GM13977 (cell line): ENCODE measurements around the gene GRAMD1B.
A peak's percentile ranks its signal among the peaks of the same experiment; 100 is the strongest.

Source experiments
- DNase-seq: peaks from one replicate; pipeline ENCODE4 v3.0.0; 2012; ENCODE audit warnings: low spot score
- in situ Hi-C: fragments of 300-500 bp; cut with MboI; formaldehyde crosslinking; loops from one replicate; pipeline ENCODE4 v1.12.0; 2022; ENCODE audit warnings: low sequenced_read_pairs, low pct_unique_long_range_greater_than_20kb, mixed read lengths, inconsistent platforms; ENCODE audit not compliant: unreplicated experiment
- TF ChIP-seq, protein P1 (sequence below): IDR thresholded peaks from 2 replicates; pipeline ENCODE4 v1.5.1; 2012; ENCODE audit warnings: mild to moderate bottlenecking, control low read depth; ENCODE audit not compliant: insufficient read depth; ENCODE audit errors: extremely low read depth, missing control alignments

Gene GRAMD1B

DNA sequence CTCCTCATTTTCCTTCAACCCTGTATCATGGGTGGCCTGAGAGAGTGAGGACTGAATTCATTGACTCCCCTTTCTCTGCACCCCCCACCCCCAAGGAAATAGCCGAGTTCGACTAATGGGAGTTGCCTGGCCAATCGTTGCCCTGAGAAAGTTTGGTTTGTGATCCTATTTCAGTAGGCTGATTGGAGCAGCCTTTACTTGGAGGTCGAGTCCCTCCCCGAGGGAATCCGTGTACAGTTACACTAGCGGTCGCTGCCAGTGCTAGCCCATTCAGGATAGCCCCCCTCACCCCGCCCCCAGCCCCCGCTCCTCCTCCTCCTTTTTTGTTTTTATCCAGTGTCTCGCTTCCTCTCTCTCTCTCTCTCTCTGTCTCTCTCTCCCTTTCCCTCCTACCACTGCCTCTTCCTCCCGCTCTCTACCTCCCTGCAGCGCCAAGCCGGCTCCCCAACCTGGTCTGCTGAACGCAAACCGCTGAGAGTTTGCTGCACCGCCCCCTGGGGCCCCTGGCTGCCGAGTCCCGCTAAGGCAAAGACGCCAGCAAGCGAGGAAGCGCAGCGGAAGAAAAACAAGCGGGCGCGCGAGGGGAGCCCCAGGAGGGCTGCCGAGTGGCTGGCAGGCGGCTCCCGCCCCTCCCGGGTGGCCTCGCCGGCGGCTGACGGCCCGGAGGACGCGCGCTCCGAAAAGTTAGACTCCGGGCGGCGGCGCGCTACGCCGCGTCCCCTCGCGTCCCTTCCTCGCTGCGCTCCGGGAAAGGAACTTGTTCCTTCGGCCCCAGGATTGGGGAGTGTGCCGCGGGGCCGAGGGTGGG lies at the start of gene GRAMD1B:
TSS of gene GRAMD1B (plus strand) at position 357 of the 808 bp plus-strand sequence. CDS start 524 bp downstream, outside the sequence.
- in situ Hi-C loops: no loop called here
- TF ChIP-seq, protein P1, sequence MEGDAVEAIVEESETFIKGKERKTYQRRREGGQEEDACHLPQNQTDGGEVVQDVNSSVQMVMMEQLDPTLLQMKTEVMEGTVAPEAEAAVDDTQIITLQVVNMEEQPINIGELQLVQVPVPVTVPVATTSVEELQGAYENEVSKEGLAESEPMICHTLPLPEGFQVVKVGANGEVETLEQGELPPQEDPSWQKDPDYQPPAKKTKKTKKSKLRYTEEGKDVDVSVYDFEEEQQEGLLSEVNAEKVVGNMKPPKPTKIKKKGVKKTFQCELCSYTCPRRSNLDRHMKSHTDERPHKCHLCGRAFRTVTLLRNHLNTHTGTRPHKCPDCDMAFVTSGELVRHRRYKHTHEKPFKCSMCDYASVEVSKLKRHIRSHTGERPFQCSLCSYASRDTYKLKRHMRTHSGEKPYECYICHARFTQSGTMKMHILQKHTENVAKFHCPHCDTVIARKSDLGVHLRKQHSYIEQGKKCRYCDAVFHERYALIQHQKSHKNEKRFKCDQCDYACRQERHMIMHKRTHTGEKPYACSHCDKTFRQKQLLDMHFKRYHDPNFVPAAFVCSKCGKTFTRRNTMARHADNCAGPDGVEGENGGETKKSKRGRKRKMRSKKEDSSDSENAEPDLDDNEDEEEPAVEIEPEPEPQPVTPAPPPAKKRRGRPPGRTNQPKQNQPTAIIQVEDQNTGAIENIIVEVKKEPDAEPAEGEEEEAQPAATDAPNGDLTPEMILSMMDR: peak; percentile 37
- peak; percentile 82 for DNase-seq

DNA sequence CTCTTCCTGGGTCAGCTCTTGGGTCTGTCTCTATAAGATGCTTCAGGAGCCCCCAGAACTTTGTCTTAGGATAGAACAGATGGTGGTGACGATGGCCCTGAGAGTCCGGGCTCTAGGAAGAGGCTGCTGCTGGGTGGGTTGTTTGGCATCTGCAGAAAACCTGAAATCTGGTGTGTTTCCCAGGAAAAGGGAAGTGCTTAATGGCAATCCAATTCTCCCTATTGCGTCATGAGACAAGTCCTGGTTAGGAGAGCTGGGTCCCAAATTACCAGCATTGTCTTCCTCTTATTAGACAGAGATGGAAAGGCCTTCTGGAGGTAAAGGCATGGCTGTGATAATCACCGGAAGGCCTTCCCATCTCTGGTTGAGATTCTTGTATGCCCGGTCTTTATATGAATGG lies 48.9 kb upstream of the GRAMD1B start:
- TF ChIP-seq, protein P1: no peak
- in situ Hi-C loops: no loop called here
- DNase-seq: no peak

DNA sequence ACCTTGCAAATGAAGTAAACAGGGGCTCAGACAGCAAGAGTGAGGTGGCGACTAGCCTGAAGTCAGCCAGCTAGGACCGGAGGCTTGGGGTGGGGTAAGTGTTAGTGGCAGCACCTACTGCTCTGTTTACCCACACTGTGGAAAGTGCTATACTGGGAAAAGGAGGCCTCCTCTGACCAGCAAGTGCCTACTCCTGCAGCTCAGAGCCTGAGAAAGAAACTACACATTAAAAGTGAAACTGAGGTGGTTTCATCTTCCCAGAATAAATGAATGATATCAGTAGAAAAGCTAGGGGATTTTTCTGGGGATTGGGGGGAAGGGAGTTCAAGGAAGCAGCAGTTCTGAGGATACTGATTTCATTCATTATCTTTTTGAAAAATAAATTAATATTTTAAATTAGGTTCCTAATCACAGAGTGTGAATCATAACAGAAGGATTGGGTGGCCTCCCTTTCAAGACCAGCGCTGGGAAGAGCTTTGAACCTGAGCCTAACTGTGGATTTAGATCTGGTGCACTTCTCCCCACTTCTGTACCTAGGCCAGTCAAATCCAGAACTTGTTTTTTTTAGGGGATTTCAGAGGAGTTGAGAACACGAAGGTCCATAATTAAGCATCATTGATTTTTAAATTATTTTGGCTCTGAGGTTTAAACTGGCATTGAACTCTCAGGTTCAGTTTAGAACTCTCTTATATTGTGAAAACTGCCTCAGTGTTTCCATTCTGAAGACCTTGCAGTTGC lies 48.1 kb upstream of the GRAMD1B start:
- no peak for DNase-seq
- in situ Hi-C loops: no loop called here
- TF ChIP-seq, protein P1: no peak

DNA sequence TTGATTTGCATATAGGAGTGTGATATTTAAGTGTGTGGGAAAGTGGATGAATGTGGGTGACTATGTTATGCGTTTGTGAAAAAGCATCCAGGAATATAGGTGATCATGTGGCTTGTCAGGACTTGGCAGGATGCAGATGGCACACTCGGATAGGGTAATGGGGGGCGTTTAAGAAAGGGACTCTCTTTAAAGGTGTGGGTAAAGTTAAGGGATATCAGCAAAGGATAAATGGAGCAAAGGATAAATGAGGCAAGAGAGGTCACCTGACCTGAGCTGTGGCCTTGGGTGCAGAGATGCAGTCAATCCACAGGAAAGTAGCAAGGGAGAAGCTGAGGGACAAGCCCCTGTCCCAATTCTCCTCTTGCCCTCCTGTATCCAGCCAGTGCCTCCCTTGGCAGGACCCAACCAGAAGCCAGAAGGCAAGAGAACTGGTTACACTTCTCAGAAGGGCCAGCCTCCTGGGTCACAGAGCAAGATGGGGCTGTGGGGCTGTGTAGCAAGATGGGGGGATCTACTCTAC lies 47.5 kb upstream of the GRAMD1B start:
- DNase-seq: no peak
- TF ChIP-seq, protein P1: no peak
- in situ Hi-C loops: no loop called here

DNA sequence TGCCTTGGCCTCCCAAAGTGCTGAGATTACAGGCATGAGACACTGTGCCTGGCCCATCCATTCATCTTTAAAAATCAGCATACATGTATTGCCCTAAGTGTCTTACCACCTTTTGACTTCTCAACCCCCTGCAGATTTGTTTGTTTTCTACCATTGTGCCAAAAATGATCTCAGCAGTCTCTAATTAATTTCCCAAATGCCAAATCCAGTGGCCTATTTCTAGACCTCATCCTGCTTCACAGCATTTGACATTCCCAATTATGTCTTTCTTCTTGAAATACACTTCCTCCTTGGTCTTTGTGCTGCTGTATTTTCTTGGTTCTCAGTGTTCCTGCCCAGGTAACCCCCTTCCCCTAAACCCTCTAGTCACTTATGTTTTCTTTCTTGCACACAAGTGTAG lies 46.0 kb upstream of the GRAMD1B start:
- in situ Hi-C loops: no loop called here
- TF ChIP-seq, protein P1: no peak

DNA sequence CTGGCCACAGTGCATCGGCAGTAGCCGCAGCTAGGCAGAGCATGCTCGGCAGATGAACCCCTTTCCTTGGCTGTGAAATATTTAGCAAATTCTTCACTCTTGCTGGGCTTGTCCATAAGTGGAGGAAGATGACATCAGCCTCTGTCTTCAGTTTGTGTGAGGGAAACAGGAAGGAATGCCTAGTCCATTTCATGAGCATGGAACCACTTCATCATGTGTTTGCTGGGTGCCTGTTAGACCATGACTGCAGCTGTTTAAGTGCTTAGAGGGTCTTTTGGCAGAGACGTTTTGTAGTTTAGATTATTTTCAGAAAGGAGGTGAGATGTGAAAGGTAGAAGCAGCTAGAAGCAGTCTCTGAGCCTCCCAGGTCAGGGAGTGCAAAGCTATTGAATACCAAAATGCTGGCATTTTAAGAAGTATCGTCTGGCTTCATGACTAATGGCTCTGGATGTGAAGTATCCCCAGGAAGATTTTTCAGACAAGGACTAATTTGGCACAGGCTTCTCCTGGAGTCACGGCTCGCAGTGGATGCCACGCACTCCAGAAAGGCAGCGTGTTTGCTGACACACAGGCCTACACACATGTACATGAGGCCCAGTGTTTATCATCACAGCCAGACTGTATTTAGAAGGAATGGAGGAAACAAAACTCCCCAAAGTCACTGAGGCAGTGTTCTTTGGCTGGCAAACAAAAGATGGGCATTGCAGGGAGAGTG lies 43.1 kb upstream of the GRAMD1B start:
- TF ChIP-seq, protein P1: no peak
- in situ Hi-C loops: no loop called here

More for the DNA sequence above, 46.0 kb upstream of the GRAMD1B start:
- DNase-seq: no peak

More for the DNA sequence above, 43.1 kb upstream of the GRAMD1B start:
- DNase-seq: no peak
